NAMALWA (cell line): Measurements from ENCODE around the gene RACGAP1.
A peak's percentile ranks its signal among the peaks of the same experiment; 100 is the strongest.

ENCODE experiments used
- DNase-seq: peaks from one replicate; pipeline ENCODE4 v3.0.0-alpha.2; 2015; ENCODE audit warnings: low spot score

RACGAP1 gene

DNA sequence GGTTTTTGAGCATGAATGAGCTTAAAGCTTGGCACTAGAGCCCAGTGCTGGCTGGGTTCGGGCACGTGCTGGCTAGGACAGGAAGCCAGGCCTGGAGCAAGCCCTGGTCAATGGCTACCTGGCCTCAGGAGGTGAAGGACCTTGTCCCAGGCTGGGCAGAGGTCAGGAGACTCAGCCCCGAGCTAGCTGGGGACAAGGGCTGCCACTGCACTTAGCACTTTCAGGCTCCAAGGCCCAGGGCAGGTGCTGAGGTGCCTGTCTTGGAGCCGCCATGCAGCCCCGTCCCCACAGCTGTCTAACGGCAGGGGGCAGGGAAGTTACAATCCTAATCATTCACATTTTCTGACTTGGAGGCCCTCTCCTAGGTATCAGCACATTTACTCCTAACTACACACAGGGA lies 56.8 kb downstream of the RACGAP1 start:
- no peak for DNase-seq

DNA sequence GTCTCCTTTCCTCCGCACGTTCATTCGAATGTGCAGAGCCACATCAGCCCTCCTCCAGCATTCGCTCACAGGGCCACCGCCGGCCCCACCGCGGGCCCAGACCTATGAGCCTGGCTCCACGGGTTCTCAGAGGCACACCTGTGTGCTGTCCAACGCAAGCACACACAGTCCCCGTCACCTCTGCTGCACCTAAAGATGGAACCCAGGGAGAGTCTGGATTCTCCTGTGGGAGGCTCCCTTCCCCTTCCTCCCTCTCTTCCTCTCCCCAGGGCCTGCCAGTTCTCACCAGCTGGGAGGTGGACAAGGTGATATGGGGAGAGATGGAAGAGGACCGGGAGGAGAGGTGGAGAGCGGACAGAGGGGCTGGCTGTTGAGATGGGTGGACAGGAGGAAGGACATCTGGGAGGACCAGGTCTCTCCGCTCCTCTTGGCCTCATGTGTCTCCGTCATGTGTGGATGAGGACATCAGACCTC lies 57.5 kb downstream of the RACGAP1 start:
- no peak for DNase-seq

GRCh38 chr12:49967042-49967776 lies 58.1 kb downstream of the RACGAP1 start:
- DNase-seq: peak; percentile 83

- DNase-seq: no peak
Observed at GRCh38 chr12:49966511-49967041, 58.7 kb downstream of the RACGAP1 start.

DNA sequence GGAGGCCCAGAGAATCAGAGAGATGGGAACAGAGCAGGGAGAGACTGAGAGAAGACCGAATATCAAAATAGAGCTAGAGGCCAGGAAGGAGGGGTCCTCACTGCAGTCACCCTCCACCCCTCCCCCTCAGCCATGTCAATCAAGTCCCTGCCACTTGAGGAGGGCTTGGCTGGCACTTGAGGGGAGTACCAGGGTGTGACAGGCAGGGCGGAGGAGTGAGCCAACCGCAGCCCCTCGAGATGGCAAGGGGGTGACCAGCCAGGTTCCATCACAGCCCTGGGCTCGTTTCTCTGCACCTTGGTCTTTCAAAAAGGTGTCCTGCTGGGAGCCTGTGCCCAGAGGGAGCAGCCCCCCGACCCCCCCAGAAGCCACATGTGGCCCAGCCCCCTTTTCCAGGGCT lies 59.5 kb downstream of the RACGAP1 start:
- no peak for DNase-seq

- DNase-seq: no peak
Observed at GRCh38 chr12:49964849-49965624, 60.3 kb downstream of the RACGAP1 start.

GRCh38 chr12:49963976-49964815 lies 61.1 kb downstream of the RACGAP1 start:
- DNase-seq: no peak

GRCh38 chr12:49962861-49963765 lies 62.2 kb downstream of the RACGAP1 start:
- DNase-seq: no peak

- no peak for DNase-seq
Observed at GRCh38 chr12:49961993-49962764, 63.1 kb downstream of the RACGAP1 start.

DNA sequence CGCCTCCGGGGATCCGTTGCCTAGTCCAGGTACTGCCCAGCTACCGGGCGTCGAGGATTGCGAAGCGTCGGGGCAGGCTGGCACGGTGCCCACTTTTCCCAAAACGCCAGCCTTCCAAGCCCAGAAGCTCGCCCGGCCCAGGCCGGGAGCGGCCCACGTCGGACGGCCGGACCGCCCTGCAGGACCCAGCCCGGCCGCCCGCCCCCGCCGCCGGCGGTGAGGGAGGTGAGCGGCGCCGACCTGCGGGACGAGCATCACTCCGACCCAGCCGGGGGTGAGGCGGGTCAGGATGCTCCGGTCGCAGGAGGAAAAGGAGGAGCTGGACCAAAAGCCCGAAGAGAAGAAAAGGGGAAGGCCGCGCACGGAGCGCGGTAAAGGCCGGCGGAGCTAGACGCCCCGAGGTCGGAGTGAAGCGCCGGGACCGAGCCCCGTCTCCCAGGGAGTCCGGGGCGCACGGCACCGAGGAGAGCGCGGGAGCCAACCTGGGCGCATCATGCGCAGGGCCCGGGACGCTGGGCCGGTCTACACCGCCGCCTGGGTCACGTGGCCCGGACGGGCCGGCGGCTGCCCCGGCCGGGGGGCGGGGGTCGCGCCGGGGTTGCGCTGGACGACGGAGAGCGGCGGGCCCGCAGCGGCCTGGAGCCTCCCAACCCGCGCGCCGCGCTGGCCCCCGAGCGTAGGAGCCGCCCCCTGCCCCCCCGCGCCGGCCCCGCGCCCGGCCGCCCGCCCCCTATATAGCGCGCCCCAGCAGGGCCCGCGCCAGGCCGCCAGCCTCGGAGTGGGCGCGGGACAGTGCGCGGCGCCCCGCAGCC lies 64.0 kb downstream of the RACGAP1 start, which contains the start of gene AQP5:
Gene AQP5, plus strand, starts transcription at position 762 of the 812 bp plus-strand sequence. CDS start 146 bp downstream, outside the sequence.
- no peak for DNase-seq

GRCh38 chr12:49960474-49961110 lies 64.7 kb downstream of the RACGAP1 start:
- no peak for DNase-seq

GRCh38 chr12:49959685-49960473 lies 65.4 kb downstream of the RACGAP1 start:
- no peak for DNase-seq

DNA sequence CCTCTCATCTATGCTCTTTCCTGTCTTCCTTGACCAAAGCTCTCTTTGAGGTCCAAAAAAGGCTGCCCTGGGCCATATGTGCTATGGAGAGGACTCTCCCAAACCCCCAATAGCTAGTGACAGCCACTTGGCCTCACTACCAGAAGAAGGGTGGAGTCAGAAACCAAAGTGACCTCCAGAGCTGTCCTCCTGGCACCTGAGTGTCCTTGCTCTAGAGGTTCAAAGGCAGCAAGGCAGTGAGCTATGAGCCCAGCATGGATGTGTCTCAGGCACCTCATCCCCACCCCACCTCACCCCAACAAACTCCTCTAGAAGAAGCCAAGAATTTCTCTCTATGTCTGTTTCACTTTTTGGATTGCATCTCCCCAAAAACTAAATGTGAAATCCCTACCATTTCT lies 67.7 kb downstream of the RACGAP1 start:
- no peak for DNase-seq

DNA sequence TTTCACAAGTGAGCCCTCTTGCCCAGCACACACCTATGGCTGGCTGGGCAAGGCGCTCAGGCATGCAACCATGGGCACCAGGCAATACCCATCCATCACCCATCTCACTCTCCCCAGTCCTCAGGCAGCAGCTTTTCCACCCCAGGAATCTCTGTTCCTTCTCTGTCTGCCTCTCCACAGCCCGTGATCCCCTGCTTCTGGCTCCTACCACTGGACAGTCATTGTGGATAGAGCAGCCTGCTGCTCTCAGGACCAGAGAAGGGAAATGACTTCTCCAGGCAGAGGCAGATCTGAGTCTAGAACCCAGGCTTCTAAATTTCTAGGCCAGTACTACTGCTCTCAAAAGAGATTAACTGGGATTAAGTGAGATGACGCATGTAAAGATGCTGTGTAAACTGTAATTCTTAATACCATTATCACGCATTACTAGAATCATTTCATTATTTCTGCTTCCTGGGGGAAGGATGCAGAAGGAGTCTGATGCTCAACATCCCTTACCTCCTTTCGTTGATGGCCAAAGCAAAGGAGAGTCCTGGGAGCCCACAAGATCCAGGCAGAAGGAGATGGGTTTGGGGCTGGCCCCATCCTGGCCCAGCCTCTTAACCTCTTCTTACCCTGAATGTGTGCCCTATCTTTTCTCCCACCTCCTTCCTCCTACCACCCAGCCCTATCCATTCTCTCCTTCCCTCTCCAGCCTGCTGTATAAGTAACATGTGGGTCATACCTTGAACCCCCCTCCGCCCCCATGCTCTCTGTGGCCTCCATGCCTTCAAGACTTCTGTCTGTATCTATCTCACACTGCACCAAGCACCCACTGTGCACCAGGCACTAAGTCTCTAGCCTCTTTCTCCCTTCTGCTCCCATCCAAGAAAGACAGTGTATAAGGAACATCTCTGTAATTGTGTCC lies 68.4 kb downstream of the RACGAP1 start:
- DNase-seq: no peak

DNA sequence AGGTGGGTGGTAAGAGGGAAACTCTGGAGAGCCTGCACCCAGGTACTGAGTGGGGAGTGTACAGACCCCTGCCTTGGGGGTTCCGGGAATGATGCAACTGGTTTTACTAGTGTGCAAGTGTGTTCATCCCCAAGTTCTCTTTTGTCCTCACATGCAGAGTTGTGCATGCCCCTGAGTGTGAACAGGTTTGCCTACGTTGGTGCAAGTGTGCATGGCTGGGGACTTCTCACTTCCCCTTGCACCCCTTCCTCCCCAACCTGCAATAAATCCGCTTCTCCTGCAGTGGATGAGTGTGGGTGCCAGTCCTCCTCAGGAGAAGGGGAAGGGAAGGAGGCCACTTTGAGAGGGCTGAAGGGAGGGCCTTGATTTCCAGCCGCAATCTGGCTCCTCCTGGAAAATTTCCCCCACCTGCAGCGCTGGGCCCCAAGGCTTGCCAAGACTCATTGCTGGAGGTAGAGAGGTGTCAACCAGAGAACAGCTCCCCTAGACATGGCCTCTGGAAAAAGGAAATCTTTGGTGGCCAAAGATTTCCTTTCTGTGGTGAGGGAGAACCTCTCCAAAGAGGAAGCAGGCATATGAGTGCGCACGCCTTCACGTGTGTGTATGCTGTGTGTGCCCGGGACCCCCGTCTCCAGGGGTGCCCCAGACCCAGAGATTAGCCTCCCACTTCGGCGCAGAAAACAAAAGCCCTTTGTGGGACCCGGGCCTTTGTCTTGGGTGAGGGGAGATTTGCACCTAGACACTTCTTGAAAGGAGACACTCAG lies 69.2 kb downstream of the RACGAP1 start:
- no peak for DNase-seq
